Mucosa of gallbladder (tissue), 1 donor: ENCODE data around the gene ABCA7. TPM values are rescaled to one million over a fixed set of nuclear protein-coding genes. Genes with fewer than 3 reads are reported as not detected.

Source experiments
- total RNA-seq: library from RNA; stranded (reverse); gene quantifications from one replicate; pipeline ENCODE4 v1.2.1, GENCODE V29; 2021
- donor health status: DM: no; HTN: no; CAD: no.

ABCA7 gene
- total RNA-seq, 1 donor from 2014 or later, result 49.0 TPM

Other genes with a start within 250 kb of the ABCA7 start
- 270 TPM for gene PTBP1, start 242.7 kb upstream of the ABCA7 start, total RNA-seq
- gene PLPPR3, start 218.2 kb upstream of the ABCA7 start, total RNA-seq, result 0.20 TPM
- gene AZU1, start 212.3 kb upstream of the ABCA7 start, total RNA-seq, result not detected
- not detected for gene PRTN3, start 199.1 kb upstream of the ABCA7 start, total RNA-seq
- gene ELANE, start 187.8 kb upstream of the ABCA7 start, total RNA-seq, result not detected
- 133 TPM for gene CFD, start 180.4 kb upstream of the ABCA7 start, total RNA-seq
- 66.9 TPM for gene MED16, start 146.9 kb upstream of the ABCA7 start, total RNA-seq
- gene RNU6-9, start 146.6 kb upstream of the ABCA7 start, total RNA-seq, result not detected
- 47.5 TPM for gene R3HDM4, start 126.9 kb upstream of the ABCA7 start, total RNA-seq
- gene KISS1R, start 122.8 kb upstream of the ABCA7 start, total RNA-seq, result 0.17 TPM
- 7.0 TPM for gene ARID3A, start 114.1 kb upstream of the ABCA7 start, total RNA-seq
- 52.5 TPM for gene WDR18, start 55.8 kb upstream of the ABCA7 start, total RNA-seq
- gene GRIN3B, start 39.7 kb upstream of the ABCA7 start, total RNA-seq, result 0.06 TPM
- 182 TPM for gene TMEM259, start 19.0 kb upstream of the ABCA7 start, total RNA-seq
- gene RNU6-2, start 18.6 kb upstream of the ABCA7 start, total RNA-seq, result not detected
- gene CNN2, start 13.5 kb upstream of the ABCA7 start, total RNA-seq, result 104 TPM
- gene ARHGAP45, start 27.1 kb downstream of the ABCA7 start, total RNA-seq, result 42.4 TPM
- gene POLR2E, start 55.3 kb downstream of the ABCA7 start, total RNA-seq, result 137 TPM
- 294 TPM for gene GPX4, start 63.9 kb downstream of the ABCA7 start, total RNA-seq
- gene SBNO2, start 134.2 kb downstream of the ABCA7 start, total RNA-seq, result 64.1 TPM
- gene STK11, start 165.7 kb downstream of the ABCA7 start, total RNA-seq, result 72.2 TPM
- 1.1 TPM for gene CBARP, start 197.9 kb downstream of the ABCA7 start, total RNA-seq
- 213 TPM for gene ATP5F1D, start 201.6 kb downstream of the ABCA7 start, total RNA-seq
- gene MIDN, start 208.5 kb downstream of the ABCA7 start, total RNA-seq, result 127 TPM
- gene CIRBP, start 229.2 kb downstream of the ABCA7 start, total RNA-seq, result 382 TPM
- gene FAM174C, start 235.4 kb downstream of the ABCA7 start, total RNA-seq, result 57.6 TPM
- gene EFNA2, start 245.8 kb downstream of the ABCA7 start, total RNA-seq, result 8.4 TPM